Endodermal cell (in vitro differentiated cells): ENCODE results near the gene JPH2. TPM values are rescaled to one million over a fixed set of nuclear protein-coding genes. Genes with fewer than 3 reads are reported as not detected.

Experiments
- DNase-seq: peaks from one replicate; pipeline ENCODE4 v3.0.0-alpha.2; 2017
- H3K27ac ChIP-seq: 2 replicates; pipeline ENCODE4 v1.5.1; 2013; ENCODE audit warnings: mild to moderate bottlenecking, low read depth, low read length, moderate library complexity
- H3K27me3 ChIP-seq: 2 replicates; pipeline ENCODE4 v1.6.1; 2013; ENCODE audit warnings: mild to moderate bottlenecking, low read length, moderate library complexity; ENCODE audit not compliant: insufficient read depth, control insufficient read depth, poor library complexity, severe bottlenecking
- H3K36me3 ChIP-seq: 2 replicates; pipeline ENCODE4 v1.7.0; 2013; ENCODE audit warnings: mild to moderate bottlenecking, low read length, moderate library complexity; ENCODE audit not compliant: control insufficient read depth, insufficient read depth
- H3K4me1 ChIP-seq: one replicate; pipeline ENCODE4 v1.7.0; 2013; ENCODE audit warnings: low read length; ENCODE audit not compliant: control insufficient read depth, insufficient read depth
- H3K4me3 ChIP-seq: 2 replicates; pipeline ENCODE4 v1.5.1; 2013; ENCODE audit warnings: mild to moderate bottlenecking, low read length, moderate library complexity
- H3K9ac ChIP-seq: 2 replicates; pipeline ENCODE4 v1.6.1; 2013; ENCODE audit warnings: mild to moderate bottlenecking, low read length, moderate library complexity; ENCODE audit not compliant: poor library complexity, severe bottlenecking; ENCODE audit errors: extremely low read depth
- H3K9me3 ChIP-seq: 2 replicates; pipeline ENCODE4 v1.6.1; 2013; ENCODE audit warnings: mild to moderate bottlenecking, low read length, moderate library complexity; ENCODE audit not compliant: control insufficient read depth
- H3K27ac Mint-ChIP-seq: 2 replicates; pipeline ENCODE4 v1.8.0; 2020; ENCODE audit warnings: mixed read lengths
- H3K27me3 Mint-ChIP-seq: 2 replicates; pipeline ENCODE4 v1.8.0; 2021; ENCODE audit warnings: mild to moderate bottlenecking, mixed read lengths; ENCODE audit not compliant: insufficient read depth
- H3K36me3 Mint-ChIP-seq: 2 replicates; pipeline ENCODE4 v1.8.0; 2020; ENCODE audit warnings: low read depth, mixed read lengths
- H3K4me1 Mint-ChIP-seq: 2 replicates; pipeline ENCODE4 v1.8.0; 2020; ENCODE audit warnings: mixed read lengths
- H3K4me3 Mint-ChIP-seq: 2 replicates; pipeline ENCODE4 v1.8.0; 2020; ENCODE audit warnings: mild to moderate bottlenecking, moderate library complexity, mixed read lengths
- H3K9me3 Mint-ChIP-seq: 2 replicates; pipeline ENCODE4 v1.8.0; 2020; ENCODE audit warnings: mild to moderate bottlenecking, mixed read lengths
- WGBS, 2 experiments: methylation state at CpG; one replicate each; pipeline versions ENCODE4 v1.1.5 to v1.1.7; 2013; ENCODE audit warnings: missing lambda C conversion rate in 2 of 2, mixed read lengths in 1 of 2; ENCODE audit not compliant: insufficient coverage in 1 of 2, insufficient read length in 1 of 2; 5-methylcytosine and 5-hydroxymethylcytosine counted together
- total RNA-seq, 2 donors: library from RNA; stranded (reverse); fragmentation: NEBNext Ultra II Directional in 1 of 2; extraction: Animal tissue kit (Norgen Biotek cat#: 25700) in 1 of 2; gene quantifications; 2 replicates in 1 of 2; 3 replicates in 1 of 2; pipeline ENCODE4 v1.2.1, GENCODE V29; 2021
- TF ChIP-seq, protein P1 (sequence below): fragments of 200-600 bp; sonication (generic); conservative IDR thresholded peaks from 2 replicates; pipeline ENCODE4 v1.5.0; 2021; ENCODE audit warnings: antibody characterized with exemption, mild to moderate bottlenecking

JPH2 gene
- total RNA-seq, 2 donors from 2014 or later = 0.86 to 1.0 TPM

DNA sequence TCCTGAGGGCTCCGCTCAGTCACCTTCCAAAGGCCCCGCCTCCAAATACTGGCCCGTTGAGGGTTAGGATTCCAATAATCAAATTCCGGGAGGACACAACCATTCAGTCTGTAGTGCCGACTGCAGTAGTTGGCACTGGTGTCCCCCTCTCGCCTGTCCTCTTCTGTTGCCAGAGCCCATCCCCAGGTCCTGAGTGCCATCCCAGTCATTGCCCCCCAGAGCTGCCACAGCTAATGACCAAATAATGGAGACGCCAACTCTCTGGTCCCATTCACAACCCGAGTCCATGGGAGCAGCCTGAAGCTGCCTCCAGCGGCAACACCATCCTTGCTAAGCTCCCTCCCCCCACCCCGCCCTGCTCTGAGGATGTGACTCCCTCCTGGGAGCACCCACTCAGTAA is 115.9 kb downstream of the JPH2 start:
- no peak overlapping the region for H3K9ac ChIP-seq
- H3K4me3 ChIP-seq = no peak overlapping the region
- no peaks in the 10 kb centered on the region for H3K9me3 ChIP-seq
- Mint-ChIP-seq H3K27ac (no peak overlapping the region), H3K4me1 (peaks cover 9% of the 10 kb centered on the region), H3K4me3 (no peak overlapping the region), H3K9me3 (no peaks in the 10 kb centered on the region), H3K36me3 (no peaks in the 10 kb centered on the region), H3K27me3 (no peaks in the 10 kb centered on the region)
- 89 to 91% methylated on average over 6 to 10 of the region's 10 CpGs for WGBS, 2 experiments
- no peak for DNase-seq
- no peaks in the 10 kb centered on the region for H3K36me3 ChIP-seq
- no peaks in the 10 kb centered on the region for H3K4me1 ChIP-seq
- TF ChIP-seq, protein P1, sequence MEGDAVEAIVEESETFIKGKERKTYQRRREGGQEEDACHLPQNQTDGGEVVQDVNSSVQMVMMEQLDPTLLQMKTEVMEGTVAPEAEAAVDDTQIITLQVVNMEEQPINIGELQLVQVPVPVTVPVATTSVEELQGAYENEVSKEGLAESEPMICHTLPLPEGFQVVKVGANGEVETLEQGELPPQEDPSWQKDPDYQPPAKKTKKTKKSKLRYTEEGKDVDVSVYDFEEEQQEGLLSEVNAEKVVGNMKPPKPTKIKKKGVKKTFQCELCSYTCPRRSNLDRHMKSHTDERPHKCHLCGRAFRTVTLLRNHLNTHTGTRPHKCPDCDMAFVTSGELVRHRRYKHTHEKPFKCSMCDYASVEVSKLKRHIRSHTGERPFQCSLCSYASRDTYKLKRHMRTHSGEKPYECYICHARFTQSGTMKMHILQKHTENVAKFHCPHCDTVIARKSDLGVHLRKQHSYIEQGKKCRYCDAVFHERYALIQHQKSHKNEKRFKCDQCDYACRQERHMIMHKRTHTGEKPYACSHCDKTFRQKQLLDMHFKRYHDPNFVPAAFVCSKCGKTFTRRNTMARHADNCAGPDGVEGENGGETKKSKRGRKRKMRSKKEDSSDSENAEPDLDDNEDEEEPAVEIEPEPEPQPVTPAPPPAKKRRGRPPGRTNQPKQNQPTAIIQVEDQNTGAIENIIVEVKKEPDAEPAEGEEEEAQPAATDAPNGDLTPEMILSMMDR = no peak
- H3K27me3 ChIP-seq = no peaks in the 10 kb centered on the region
- no peak overlapping the region for H3K27ac ChIP-seq

DNA sequence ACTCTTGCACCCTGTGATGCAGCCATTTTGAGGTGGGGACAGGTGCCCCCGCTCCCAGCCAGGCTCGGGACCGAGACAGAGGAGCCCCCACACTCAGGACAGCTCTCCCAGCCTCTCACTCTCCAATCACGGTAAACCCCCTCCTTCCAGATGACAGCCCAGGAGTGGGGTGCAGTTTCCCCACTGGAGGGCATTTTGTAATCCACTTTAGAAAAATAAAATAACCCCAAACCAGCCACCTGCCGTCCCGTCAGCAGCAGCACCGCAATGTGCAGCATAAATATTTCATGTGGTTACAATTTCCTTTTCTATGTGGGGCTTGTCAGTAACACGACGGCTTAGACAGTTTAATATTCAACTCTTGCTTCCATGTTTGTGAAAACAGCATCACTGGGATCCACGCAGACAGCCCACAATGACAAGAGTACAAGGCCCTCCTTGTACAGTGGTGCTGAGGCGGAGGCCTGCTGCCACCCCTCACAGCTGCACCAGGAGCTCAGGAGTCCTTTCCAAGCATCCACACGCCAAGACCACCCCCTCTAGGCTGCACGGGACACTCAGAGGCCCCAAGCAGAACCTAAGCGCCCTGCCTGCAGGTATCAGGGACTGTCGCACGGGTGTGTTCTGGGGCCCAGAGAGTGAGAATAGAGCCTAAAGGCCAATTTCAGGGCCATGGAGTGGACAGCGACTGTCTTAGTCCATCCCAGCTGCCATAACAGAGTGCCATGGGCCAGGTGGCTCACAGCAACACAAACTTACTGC is 116.7 kb downstream of the JPH2 start:
- no peaks in the 10 kb centered on the region for H3K9me3 ChIP-seq
- H3K27ac ChIP-seq = no peak overlapping the region
- Mint-ChIP-seq H3K27me3 (no peaks in the 10 kb centered on the region), H3K27ac (no peak overlapping the region), H3K4me1 (peaks cover 9% of the 10 kb centered on the region), H3K4me3 (no peak overlapping the region), H3K36me3 (no peaks in the 10 kb centered on the region), H3K9me3 (no peaks in the 10 kb centered on the region)
- TF ChIP-seq, protein P1 = no peak
- no peaks in the 10 kb centered on the region for H3K4me1 ChIP-seq
- H3K9ac ChIP-seq = no peak overlapping the region
- DNase-seq = peak; percentile 42
- H3K36me3 ChIP-seq = no peaks in the 10 kb centered on the region
- WGBS, 2 experiments = 91 to 92% methylated on average over 9 to 16 of the region's 17 CpGs
- no peak overlapping the region for H3K4me3 ChIP-seq
- H3K27me3 ChIP-seq = no peaks in the 10 kb centered on the region

DNA sequence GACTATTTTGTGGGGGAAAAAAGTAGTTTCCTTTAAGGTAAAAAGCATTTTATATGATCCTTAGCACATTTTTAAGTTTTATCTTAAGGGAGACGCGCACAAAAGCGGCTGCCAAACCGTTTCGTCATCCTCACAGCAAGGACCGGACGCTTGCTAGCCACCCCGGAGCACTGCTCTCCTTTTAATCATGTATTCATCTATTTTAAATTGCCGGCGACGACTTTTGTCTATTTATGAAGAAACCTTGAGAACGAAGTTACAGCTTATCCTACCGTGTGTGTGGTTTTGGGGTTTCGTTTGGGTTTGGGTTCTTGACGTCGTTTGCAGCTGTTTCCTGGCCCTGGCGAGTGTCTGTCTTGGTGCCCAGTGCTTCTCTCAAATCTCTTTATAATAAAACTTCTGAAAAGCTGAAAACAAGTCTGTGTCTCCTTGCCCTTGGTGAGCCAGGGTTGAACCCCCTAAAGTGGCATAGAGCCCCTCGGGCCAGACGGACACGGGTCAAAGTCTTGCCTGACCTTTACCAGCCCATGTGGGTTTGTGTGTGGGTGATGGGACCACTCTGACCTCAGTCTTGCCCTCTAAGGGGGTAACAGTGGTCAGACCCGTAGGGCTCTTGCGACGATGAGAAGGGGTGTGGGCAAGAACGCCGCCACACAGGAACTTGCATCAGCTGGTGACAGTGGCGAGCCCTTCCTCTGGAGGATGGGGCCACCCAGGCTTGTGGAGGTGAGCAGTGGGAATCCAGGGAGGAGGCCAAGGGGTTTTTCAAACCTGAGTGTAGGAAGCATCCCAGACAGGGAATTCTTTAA is 117.6 kb downstream of the JPH2 start:
- DNase-seq = peak; percentile 26
- Histone ChIP-seq H3K27ac (no peak overlapping the region), H3K4me1 (no peaks in the 10 kb centered on the region), H3K36me3 (no peaks in the 10 kb centered on the region), H3K9ac (no peak overlapping the region), H3K9me3 (no peaks in the 10 kb centered on the region), H3K27me3 (no peaks in the 10 kb centered on the region), H3K4me3 (no peak overlapping the region)
- Mint-ChIP-seq H3K27me3 (no peaks in the 10 kb centered on the region), H3K4me1 (peaks cover 6% of the 10 kb centered on the region), H3K9me3 (no peaks in the 10 kb centered on the region), H3K36me3 (no peaks in the 10 kb centered on the region), H3K27ac (no peak overlapping the region), H3K4me3 (no peak overlapping the region)
- WGBS, 2 experiments = 88 to 95% methylated on average over 20 to 26 of the region's 26 CpGs
- TF ChIP-seq, protein P1 = no peak
